ENCODE data around the gene RFX6.
A peak's percentile ranks its signal among the peaks of the same experiment; 100 is the strongest.

The RFX6 gene

DNA sequence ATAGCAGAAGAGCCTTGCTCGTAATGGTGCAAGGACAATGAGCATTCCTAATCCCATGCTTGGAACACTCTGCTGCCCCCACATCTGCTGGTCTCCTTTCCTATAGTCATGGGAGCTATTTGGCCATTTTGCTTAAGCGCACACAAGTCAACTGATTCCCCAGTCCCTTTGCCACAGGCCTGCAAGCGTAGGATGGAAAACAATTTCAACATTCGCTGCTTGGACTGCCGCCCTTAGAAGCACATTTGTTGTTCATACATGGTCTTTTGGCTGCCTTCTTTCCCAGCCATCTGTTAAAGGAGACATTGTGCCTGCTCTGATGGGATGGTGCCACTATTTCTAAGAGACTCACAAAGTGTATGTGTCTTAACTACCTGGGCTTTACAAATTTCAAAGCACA lies 96.9 kb downstream of the RFX6 start:
- DNase-seq, result no peak

DNA sequence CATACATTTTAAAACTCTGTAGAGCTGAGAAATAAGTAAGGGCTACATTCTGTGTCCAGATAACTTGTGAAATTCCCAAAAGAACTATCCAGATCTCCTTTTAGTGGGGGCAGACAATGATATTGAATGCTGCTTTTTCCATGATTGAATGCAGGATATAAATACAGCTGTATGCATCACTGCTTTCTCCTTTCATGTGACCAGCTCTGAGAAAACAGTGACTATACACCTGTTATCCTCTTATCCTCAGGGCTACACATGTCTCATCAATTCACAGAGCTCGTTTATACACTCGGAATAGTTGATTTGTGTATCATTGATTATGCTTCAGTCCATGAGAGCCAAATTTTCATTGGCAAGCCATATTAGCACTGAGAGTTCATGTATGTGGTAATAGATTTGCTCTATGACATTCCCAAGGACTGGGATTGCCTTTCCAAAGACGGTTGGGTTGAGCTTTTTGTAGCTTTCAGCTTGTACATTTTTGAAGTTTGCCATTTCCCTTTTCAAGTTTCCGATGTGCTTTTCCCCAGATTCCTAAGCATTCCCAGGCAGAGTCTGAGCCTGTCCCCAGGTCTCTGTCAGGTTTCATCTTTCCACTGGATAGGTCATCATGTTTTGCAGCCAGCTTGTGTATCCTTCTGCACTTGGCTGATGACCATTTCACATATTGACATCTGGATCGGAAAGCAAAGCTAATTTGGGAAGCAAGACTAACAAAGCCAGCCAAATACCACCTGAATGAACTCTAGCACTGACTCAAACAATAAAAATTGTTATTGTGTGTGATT lies 97.7 kb downstream of the RFX6 start:
- no peak for DNase-seq

DNA sequence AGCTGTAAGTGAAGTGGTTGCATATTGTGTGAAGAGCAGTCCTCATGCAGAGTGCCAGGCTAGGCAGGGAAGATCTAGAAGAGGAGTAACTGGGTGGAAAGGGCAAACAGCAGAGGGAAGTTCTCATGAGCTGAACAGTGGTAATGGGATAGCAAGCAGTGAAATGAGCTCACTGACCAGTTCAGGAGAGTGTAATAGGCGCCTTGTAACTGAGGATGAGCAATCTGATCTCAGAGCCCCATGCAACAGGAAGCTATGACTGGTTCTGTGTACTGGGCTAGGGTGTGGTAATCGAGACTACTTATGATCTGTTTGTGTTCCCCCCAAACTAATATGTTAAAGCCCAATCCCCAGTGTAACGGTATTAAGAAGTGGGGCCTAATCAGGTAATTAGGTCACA lies 98.6 kb downstream of the RFX6 start:
- peak; percentile 70 for DNase-seq

DNA sequence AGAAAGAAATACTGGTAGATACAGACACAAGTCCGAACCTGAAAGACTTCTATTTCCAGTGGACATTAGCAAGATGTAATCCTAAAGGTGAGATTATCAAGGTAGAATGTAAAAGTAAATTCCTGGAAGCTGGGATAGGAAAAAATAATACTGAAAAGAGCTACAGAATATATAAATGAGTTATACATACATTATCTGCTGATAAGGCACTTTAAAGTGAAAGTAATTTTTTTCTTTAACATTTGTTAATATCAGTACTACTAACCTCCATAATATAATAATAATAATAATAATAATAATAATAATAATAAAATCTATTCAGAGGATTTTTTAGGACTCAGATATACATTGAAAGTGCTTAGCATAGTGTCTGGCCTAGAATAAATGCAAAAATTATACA lies 102.5 kb downstream of the RFX6 start:
- DNase-seq, result no peak
